ENCODE results near the gene LHFPL6. TPM values are rescaled to one million over a fixed set of nuclear protein-coding genes. Genes with fewer than 3 reads are reported as not detected.

The LHFPL6 gene
- total RNA-seq, 1 donor from 2014 or later: 37.7 TPM

GRCh38 chr13:39399102-39399501 lies 203.9 kb downstream of the LHFPL6 start:
- Mint-ChIP-seq H3K27ac (ENCODE audit: unreplicated experiment) (no peak overlapping the region), H3K27me3 (ENCODE audit: low read depth) (no peaks in the 10 kb centered on the region), H3K4me3 (no peak overlapping the region), H3K9me3 (peaks cover 4% of the 10 kb centered on the region), H3K36me3 (ENCODE audit: low read depth) (peaks cover 2% of the 10 kb centered on the region), H3K4me1 (peaks cover 53% of the 10 kb centered on the region)
- TF ChIP-seq, protein P1, sequence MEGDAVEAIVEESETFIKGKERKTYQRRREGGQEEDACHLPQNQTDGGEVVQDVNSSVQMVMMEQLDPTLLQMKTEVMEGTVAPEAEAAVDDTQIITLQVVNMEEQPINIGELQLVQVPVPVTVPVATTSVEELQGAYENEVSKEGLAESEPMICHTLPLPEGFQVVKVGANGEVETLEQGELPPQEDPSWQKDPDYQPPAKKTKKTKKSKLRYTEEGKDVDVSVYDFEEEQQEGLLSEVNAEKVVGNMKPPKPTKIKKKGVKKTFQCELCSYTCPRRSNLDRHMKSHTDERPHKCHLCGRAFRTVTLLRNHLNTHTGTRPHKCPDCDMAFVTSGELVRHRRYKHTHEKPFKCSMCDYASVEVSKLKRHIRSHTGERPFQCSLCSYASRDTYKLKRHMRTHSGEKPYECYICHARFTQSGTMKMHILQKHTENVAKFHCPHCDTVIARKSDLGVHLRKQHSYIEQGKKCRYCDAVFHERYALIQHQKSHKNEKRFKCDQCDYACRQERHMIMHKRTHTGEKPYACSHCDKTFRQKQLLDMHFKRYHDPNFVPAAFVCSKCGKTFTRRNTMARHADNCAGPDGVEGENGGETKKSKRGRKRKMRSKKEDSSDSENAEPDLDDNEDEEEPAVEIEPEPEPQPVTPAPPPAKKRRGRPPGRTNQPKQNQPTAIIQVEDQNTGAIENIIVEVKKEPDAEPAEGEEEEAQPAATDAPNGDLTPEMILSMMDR (conservative IDR thresholded peaks at IDR 0.05): no peak
- no peak for DNase-seq (ENCODE audit: low read depth, low spot score)

- TF ChIP-seq, protein P1 (conservative IDR thresholded peaks at IDR 0.05): no peak
- DNase-seq (ENCODE audit: low read depth, low spot score): no peak
- Mint-ChIP-seq H3K27me3 (ENCODE audit: low read depth) (no peaks in the 10 kb centered on the region), H3K9me3 (peaks cover 7% of the 10 kb centered on the region), H3K36me3 (ENCODE audit: low read depth) (peaks cover 6% of the 10 kb centered on the region), H3K4me3 (no peak overlapping the region), H3K27ac (ENCODE audit: unreplicated experiment) (peak overlapping the region; percentile 87), H3K4me1 (peaks cover 47% of the 10 kb centered on the region)
These were observed 205.1 kb downstream of the LHFPL6 start for GRCh38 chr13:39397896-39398265.

DNA sequence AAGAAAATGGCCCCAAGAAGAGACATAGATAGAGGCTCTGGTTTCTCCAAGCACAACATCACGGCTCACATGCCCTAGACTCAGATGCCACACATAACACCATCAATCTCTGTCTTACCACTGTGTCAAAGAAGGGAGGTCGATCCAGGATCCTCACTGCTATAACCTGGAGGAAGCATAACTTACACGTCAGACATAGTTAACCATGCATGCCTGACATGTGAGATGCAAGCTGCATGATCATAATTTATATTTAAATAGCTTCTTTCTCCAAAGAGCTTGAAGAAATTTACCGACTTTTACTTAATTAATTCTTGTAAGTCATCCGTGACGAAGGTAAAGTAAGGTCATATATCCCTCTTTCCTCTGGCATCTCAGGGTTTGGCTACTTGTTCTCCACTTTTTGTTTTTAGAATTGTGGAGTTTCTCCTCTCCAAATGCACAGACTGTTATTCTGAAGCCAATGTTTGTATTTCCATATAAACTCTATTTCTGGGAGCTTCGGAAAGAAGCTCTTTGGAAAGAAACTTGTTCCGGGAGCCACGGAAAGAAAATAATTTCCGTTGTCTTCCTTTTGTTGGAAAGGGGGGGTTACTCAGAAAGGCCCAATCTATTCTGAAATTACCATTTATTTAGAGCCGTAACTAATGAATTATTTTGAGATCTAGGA lies 205.6 kb downstream of the LHFPL6 start:
- Mint-ChIP-seq H3K9me3 (peaks cover 7% of the 10 kb centered on the region), H3K27me3 (ENCODE audit: low read depth) (no peaks in the 10 kb centered on the region), H3K36me3 (ENCODE audit: low read depth) (peaks cover 6% of the 10 kb centered on the region), H3K4me3 (no peak overlapping the region), H3K27ac (ENCODE audit: unreplicated experiment) (no peak overlapping the region), H3K4me1 (peaks cover 42% of the 10 kb centered on the region)
- TF ChIP-seq, protein P1 (conservative IDR thresholded peaks at IDR 0.05): no peak
- no peak for DNase-seq (ENCODE audit: low read depth, low spot score)

DNA sequence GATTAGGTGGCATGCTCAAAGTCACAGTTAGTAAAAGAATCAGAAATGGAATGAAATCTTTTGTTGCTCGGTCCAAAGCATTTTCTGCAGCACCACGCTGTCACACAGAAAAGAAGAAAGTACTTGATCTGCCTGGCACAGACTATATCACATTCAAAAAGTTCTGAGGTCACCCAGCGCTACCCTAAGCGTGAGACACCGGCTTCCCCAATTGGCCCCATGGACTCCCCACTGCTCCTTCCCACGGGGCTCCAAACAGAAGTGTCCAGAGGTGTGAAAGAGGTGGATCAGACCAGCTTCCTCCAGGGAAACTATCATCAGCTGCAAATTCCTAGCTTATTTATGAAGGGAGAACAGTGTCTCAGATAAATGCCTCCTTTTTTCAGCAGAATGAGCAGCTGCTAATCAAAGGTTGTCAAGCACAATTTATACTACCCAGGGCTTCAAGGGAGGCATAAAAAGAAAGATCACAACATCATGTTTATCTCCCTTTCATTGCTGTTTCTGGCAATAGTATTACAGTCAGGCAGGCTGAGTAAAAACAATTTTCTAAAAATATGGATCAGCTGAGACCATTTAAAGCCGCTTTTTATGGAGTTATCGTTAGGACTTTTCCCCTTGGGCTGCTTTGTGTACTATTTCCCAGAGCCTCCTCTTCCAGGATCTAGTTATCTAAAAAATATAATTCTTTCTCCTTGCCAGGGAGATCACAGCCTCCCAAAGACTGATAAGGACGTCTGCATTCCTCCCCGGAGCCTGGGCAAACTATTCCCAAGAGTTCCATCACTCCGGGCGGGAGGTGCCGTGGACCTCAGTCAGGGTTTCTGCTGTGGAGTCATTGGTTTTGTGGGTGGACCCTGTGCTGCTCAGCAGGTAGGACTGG lies 208.0 kb downstream of the LHFPL6 start:
- Mint-ChIP-seq H3K36me3 (ENCODE audit: low read depth) (peaks cover 4% of the 10 kb centered on the region), H3K27ac (ENCODE audit: unreplicated experiment) (no peak overlapping the region), H3K27me3 (ENCODE audit: low read depth) (no peaks in the 10 kb centered on the region), H3K4me1 (peaks cover 30% of the 10 kb centered on the region), H3K9me3 (peaks cover 5% of the 10 kb centered on the region), H3K4me3 (no peak overlapping the region)
- TF ChIP-seq, protein P1 (conservative IDR thresholded peaks at IDR 0.05): no peak
- no peak for DNase-seq (ENCODE audit: low read depth, low spot score)

- Mint-ChIP-seq H3K4me1 (peaks cover 42% of the 10 kb centered on the region), H3K27ac (ENCODE audit: unreplicated experiment) (no peak overlapping the region), H3K36me3 (ENCODE audit: low read depth) (peaks cover 4% of the 10 kb centered on the region), H3K27me3 (ENCODE audit: low read depth) (no peaks in the 10 kb centered on the region), H3K4me3 (no peak overlapping the region), H3K9me3 (peaks cover 3% of the 10 kb centered on the region)
- DNase-seq (ENCODE audit: low read depth, low spot score): no peak
- TF ChIP-seq, protein P1 (conservative IDR thresholded peaks at IDR 0.05): no peak
These were observed 211.2 kb downstream of the LHFPL6 start for GRCh38 chr13:39391761-39392160.

Measured in neural crest cell (in vitro differentiated cells).